ENCODE measurements around the gene RIMS1.

Gene RIMS1

DNA sequence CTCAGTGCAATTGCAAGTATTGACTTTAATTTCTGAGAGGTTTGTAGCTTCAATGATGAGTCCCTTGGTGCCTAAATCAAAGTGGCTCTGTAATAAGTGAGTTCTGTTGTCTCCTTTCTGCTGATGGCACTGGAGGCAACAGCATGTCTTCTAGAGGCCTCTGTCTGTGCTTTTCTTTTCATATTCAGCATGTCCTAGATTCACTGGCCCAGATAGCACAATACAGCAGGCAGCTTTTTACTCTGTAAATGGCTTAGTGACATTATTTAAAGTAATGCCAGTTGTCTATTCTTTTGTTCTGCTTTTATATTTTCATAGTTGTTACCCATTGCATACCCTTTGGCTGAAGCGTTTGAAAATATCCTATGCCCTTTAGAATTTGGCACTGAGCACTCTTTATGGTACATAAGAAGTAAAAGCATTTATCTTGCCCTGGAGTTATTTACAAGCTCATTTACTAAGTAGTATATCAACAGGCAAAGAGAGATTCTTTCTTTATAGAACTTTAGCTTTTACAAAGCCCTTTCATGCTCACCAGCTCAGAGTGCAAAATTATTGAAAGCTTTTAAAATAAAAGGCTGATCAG, 464.0 kb downstream of the RIMS1 start:
- no peak for DNase-seq

DNA sequence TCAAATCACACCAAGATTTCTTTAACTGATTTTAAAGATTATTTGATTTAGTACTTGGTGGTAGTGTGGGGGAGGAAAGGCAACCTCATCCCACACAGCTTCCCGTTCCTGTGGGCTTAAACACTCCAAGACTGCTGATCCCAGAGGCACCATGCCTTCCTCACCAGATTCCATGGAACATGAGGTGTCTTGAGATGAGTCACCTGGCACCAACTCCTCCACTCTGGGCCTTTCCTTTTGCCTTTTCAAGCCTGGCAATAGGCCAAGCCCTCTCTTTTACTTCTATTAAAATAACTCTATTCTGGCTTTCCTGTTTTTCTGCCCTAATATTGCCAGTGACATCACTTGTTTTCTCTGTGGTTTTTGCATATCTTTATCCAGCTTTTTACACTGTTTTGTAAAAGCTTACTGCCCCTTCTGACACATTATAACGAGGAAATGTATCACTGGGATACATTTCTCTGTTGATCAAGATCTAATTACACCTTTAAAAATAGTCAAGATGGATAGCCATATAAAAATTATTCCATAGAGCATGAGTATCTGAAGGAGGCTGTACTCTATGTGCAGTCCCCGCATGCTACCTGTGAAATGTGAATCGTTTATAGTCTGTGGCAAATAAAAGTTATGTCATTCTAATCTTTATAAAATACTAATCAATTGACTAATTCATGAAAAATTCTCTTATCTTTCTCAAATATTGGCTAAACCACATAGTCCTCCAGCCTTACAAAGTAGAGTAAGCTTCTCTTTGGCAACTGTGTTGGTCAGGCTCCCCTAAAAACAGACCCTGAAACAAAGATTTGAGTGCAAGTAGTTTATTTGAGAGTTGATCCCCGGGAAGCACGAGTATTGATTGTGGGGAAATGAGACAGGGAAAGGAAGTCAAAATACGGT, 477.7 kb downstream of the RIMS1 start:
- peak; percentile 94 for DNase-seq

- DNase-seq, result no peak
These were observed 479.4 kb downstream of the RIMS1 start for GRCh38 chr6:72365773-72366172.

DNA sequence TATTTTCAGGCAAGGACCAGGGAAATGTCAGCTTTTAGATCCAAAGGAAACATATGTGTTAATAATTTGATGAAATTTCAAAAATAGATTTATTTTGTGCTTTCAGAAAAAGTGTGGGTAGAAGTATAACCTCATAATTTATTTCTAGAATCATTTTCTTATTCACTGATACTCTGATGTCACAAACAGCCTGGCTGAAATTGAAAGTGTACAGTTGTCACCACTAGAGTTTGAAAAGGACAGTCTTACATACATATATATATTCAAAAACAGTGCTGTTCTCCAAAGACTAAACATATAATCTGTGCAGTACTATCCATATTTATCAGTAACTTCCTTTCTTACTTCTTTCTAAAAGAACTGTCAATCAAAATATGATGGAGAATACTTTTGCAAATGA, 481.1 kb downstream of the RIMS1 start:
- no peak for DNase-seq

- no peak for DNase-seq
These were observed 485.1 kb downstream of the RIMS1 start for GRCh38 chr6:72371473-72371872.

DNA sequence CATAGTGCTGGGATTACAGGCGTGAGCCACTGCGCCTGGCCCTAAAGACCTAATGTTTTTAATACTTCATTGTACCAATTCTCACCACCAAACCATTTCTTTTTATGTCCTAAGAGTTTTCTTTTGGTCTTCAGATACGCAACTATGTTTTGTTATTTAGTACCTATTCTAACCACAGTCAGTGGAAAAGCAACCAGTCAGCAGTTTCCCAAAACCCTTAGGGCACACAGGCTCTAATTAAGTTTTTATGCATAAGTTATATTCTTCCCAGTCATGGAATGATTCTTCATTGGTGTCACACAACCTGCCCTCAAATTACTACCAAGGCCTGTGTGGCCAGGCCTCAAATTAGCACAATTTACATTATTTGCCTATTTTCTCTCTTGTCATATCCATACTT, 487.8 kb downstream of the RIMS1 start:
- no peak for DNase-seq

DNA sequence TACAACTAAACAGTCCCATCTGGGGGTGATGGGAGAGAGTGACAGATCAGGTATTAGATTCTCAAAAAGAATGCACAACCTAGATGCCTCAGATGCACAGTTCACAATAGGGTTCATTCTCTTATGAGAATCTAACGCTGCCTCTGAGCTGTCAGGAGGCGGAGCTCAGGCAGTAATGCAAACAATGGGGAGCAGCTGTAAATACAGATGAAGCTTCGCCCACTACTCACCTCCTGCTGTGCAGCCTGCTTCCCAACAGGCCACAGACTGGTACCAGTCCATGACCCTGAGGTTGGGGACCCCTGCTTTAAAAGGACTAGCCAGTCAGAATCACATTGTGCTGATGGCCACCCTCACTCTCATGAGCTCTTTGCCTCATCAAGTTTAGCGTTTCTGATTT, 488.5 kb downstream of the RIMS1 start:
- DNase-seq, result no peak

- DNase-seq, result no peak
These were observed 490.4 kb downstream of the RIMS1 start for GRCh38 chr6:72376736-72377135.

- DNase-seq, result no peak
These were observed 494.7 kb downstream of the RIMS1 start for GRCh38 chr6:72381076-72381475.

- DNase-seq, result no peak
These were observed 496.5 kb downstream of the RIMS1 start for GRCh38 chr6:72382602-72383529.

GRCh38 chr6:72386324-72386723, 500.0 kb downstream of the RIMS1 start:
- DNase-seq, result no peak

- no peak for DNase-seq
These were observed 503.3 kb downstream of the RIMS1 start for GRCh38 chr6:72389698-72390097.

DNA sequence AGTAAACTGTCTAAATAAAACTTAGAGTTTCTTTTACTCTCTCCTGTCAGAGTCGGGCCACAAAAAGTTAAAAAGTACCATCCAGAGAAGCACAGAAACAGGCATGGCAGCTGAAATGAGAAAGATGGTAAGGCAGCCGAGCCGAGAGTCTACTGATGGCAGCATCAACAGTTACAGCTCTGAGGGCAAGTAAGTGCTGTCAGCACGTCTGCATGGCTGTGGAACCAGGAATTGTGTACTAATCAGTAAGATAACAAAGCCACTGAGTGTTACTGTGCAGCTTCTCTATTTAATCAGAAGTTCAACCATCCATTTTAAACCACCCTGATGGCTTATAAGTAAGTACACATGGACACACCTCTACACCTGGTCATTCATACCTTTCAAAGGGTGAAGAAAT, 504.2 kb downstream of the RIMS1 start:
- DNase-seq, result no peak

DNA sequence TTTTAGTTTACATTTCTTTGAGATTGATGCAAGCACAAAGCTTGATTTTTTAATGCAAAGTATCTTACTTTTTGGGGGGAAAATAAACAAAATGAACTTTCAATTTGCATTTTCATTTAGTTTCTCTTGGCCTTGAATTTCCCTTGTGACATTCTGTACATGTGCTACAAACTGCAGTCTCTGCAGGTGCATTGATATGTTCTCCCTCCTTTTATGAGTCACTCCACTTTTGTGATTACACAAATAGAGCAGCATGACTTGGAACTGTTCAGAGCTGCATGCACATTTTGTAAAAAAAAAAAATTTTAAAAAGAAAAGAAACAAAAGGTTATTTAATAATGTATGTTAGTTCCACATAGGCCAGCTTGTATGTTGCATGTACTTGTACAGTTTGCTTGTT, 515.5 kb downstream of the RIMS1 start:
- no peak for DNase-seq

- DNase-seq, result no peak
These were observed 517.1 kb downstream of the RIMS1 start for GRCh38 chr6:72403413-72403812.

GRCh38 chr6:72406517-72406916, 520.2 kb downstream of the RIMS1 start:
- no peak for DNase-seq

DNA sequence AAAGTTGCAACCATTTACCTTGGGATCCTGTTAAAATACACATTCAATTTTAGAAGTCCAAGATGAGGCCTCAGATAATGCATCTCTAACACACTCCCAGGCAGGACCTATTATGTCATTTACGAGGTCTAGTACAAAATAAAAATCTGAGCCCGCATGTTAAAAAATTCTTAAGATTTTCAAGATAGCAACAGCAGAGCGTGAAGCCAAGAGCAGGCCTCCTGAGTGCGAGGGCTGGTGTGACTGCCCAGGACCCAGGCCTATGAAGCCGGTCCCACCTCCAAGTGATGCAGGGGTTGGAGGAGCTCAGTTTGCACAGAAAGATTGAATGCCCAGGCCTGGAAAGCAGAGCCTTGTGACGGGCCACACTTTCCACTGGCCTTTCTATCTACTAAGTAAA, 524.4 kb downstream of the RIMS1 start:
- DNase-seq, result no peak

DNA sequence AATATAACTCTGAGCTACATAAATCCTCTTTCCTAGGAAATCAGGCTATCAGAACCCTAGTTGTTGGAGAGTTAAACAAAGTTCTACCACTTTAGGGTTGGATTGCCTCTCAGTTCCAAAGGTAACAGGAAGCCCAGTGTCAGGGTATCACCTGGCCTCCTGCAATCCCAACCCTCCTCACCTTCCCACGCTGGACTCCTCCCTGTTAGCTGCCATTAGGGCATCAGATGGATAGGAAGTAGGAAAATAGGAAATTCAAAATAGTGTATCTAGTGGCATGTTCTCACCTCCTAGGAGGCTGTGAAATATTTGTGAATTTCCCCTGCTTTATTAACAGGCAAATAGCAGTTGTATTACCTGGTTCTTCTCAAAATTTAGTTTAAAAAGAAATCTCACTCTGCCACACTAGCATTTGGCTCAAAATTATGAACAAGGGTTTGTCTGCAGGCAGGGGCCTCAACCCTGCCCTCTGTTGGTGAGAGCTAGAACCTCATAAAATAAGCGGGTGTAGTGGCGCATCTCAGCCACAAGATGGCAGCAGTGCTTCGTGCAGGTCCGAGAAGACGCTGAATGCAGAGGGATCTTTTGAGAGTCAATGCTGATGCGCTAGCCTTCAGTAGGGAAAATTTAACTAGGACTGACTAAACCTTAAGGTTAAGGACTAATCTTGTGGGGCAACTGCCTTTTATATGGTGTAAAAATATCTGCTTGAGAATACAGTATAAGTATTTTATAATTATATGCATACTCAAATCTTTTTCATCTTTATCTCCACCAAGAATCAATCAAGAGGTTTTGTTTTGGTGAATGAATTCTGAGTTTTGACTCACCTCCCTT, 525.7 kb downstream of the RIMS1 start:
- peak; percentile 50 for DNase-seq

GRCh38 chr6:72412709-72413044, 526.3 kb downstream of the RIMS1 start:
- no peak for DNase-seq

- DNase-seq, result no peak
These were observed 527.5 kb downstream of the RIMS1 start for GRCh38 chr6:72413884-72414283.

DNA sequence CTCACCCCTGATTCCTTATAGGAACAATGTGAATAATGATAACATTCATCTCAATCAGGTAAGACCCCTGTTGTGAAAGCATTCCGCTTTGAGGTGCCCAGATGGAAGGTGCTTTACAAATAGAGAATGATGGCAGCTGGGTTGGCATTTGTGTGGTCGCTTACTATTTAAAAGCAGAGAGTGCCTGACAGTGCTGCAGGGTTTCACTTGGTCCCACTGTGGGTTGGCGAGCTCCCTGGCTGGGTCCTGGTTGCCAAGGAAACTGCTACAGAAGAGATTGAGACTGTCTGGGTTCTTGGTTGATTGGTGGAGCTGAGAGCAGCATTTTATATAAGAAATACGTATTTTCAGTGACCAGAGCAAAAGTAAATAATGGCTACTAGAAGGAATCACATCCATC, 528.3 kb downstream of the RIMS1 start:
- no peak for DNase-seq

- no peak for DNase-seq
These were observed 530.6 kb downstream of the RIMS1 start for GRCh38 chr6:72416744-72417465.

Measured in kidney glomerular epithelial cell (primary cell).